Head of caudate nucleus (tissue), 42 donors: ENCODE measurements around the gene PALM.
"Not testable (repeated sequence)": the region's sequence is repeated elsewhere in the genome, so short reads cannot be mapped to it uniquely, and the experiment has no call there.

Experiments used
- DNase-seq, 42 donors: peaks; one replicate each; pipeline versions ENCODE4 v3.0.0 to v3.0.0-alpha.2; 2020 to 2021; ENCODE audit warnings: mixed read lengths in 7 of 42
- intact Hi-C: fragments of 100-400 bp; cut with DNase I; formaldehyde crosslinking; loops from one replicate; pipeline ENCODE4 v1.15.0; 2022

Gene PALM

GRCh38 chr19:723714-724113, 15.0 kb downstream of the PALM start:
- intact Hi-C loops: no loop called here
- DNase-seq: no peak

- DNase-seq: no peak
- intact Hi-C loops: no loop called here
Measured at GRCh38 chr19:725461-726089, 16.8 kb downstream of the PALM start.

- DNase-seq: no peak
- intact Hi-C loops: no loop called here
Measured at GRCh38 chr19:726993-727956, 18.5 kb downstream of the PALM start.

GRCh38 chr19:728011-728410, 19.3 kb downstream of the PALM start:
- no peak for DNase-seq
- intact Hi-C loops: no loop called here

- DNase-seq, intact Hi-C loops: not testable (repeated sequence)
Measured at GRCh38 chr19:729564-729963, 20.8 kb downstream of the PALM start.

GRCh38 chr19:729965-730668, 21.4 kb downstream of the PALM start:
- intact Hi-C loops: loop anchor here (5.0 to 10.0 kb wide), 2 partner anchors 48 to 145 kb away; partner anchors contain the start of gene HCN2

GRCh38 chr19:731000-731399, 22.3 kb downstream of the PALM start:
- intact Hi-C loops: loop anchor here (5.0 to 10.0 kb wide), 2 partner anchors 49 to 146 kb away; partner anchors contain the start of gene HCN2

More at GRCh38 chr19:729965-730668, 21.4 kb downstream of the PALM start:
- DNase-seq: no peak

GRCh38 chr19:732148-733069, 23.7 kb downstream of the PALM start:
- intact Hi-C loops: loop anchor here (5.0 to 10.0 kb wide), 2 partner anchors 50 to 148 kb away; partner anchors contain the start of gene HCN2
- DNase-seq: no peak

More at GRCh38 chr19:731000-731399, 22.3 kb downstream of the PALM start:
- no peak for DNase-seq

GRCh38 chr19:734716-735115, 26.0 kb downstream of the PALM start:
- no peak for DNase-seq
- intact Hi-C loops: loop anchor here (5.0 to 10.0 kb wide), 2 partner anchors 52 to 150 kb away; partner anchors contain the start of gene HCN2

- intact Hi-C loops: loop anchor here (2.0 to 10.0 kb wide), 2 partner anchors 71 to 151 kb away; partner anchors contain the start of gene HCN2
- no peak for DNase-seq
Measured at GRCh38 chr19:736125-736524, 27.4 kb downstream of the PALM start.

- DNase-seq: peak in 30 of 42 donors; percentile 19 to 74 (median 50)
- intact Hi-C loops: loop anchor here (2.0 to 10.0 kb wide), 2 partner anchors 73 to 153 kb away; partner anchors contain the start of gene HCN2
Measured at GRCh38 chr19:737591-738093, 28.9 kb downstream of the PALM start.

GRCh38 chr19:738509-739128, 29.9 kb downstream of the PALM start:
- intact Hi-C loops: loop anchor here (10.0 kb wide), 1 partner anchor 154 kb away; the partner anchor contains the start of gene HCN2
- DNase-seq: no peak

GRCh38 chr19:739998-740715, 31.4 kb downstream of the PALM start:
- intact Hi-C loops: loop anchor here (10.0 kb wide), 1 partner anchor 155 kb away; the partner anchor contains the start of gene HCN2
- DNase-seq: no peak

GRCh38 chr19:740816-741505, 32.2 kb downstream of the PALM start:
- intact Hi-C loops: not testable (repeated sequence)

GRCh38 chr19:741506-742131, 32.9 kb downstream of the PALM start:
- intact Hi-C loops: no loop called here

More at GRCh38 chr19:740816-741505, 32.2 kb downstream of the PALM start:
- DNase-seq: not testable (repeated sequence)

More at GRCh38 chr19:741506-742131, 32.9 kb downstream of the PALM start:
- no peak for DNase-seq
